B cell (primary cell): ENCODE measurements around the gene ADAP2.

Source experiments
- CTCF ChIP-seq: fragments of 200-600 bp; IDR thresholded peaks from one replicate; pipeline ENCODE4 v1.8.0; 2022; ENCODE audit warnings: antibody characterized with exemption, mild to moderate bottlenecking
- EZH2 ChIP-seq: IDR thresholded peaks from 2 replicates; pipeline ENCODE4 v1.6.1; 2012; ENCODE audit warnings: borderline replicate concordance, low read depth, mild to moderate bottlenecking, moderate library complexity, low read length; ENCODE audit not compliant: insufficient read depth, poor library complexity, severe bottlenecking

DNA sequence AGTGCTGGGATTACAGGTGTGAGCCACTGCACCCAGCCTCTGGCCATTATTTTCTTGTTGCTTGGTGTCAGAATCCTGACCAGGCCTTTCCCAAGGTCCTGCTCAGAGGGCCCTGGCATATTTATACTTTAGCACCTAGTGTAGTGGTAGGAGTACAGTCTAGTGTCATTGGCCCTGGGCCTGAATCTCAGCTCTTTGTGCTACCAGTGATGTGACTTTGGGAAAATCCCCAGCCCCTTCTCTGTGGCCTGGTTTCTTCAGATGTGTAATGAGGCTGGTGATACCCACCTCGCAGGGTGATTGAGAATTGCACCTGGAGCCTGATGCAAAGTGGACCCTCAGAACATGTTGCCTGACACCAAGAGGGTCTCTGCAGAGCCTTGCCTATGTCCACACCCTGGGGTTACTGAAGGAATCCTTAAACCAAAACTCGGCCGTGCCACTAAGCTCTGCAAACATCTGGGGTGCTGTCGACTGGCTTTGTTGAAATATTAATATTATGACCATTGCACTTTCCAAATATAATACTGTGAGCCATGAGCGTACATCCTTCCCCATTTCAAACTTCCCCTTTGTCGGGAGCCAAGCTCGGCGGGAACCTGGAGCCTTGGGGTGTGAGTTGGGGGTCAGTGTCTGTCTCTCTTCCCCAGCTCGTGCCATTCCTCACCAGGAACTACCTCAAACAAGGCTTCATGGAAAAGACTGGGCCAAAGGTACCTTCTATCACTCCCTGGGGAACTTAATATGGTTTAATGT is 31.1 kb downstream of the ADAP2 start:
- TF ChIP-seq CTCF: no peak
- no peak for TF ChIP-seq EZH2
